ENCODE measurements around the gene INTS3.

GRCh38 chr1:153717330-153717729 is 10.5 kb upstream of the INTS3 start:
- TF ChIP-seq POLR2A (IDR thresholded peaks at IDR 0.05) = no peak
- TF ChIP-seq EP300 (IDR thresholded peaks at IDR 0.05) = no peak

Measured in stomach (tissue), 4 donors.